Fibroblast of skin of abdomen (primary cell): ENCODE data around the gene PNMA8A.

Experiments
- DNase-seq: peaks from one replicate; pipeline ENCODE4 v3.0.0-alpha.2; 2013

PNMA8A gene

GRCh38 chr19:46426506-46427162 lies 44.7 kb downstream of the PNMA8A start:
- peak; percentile 79 for DNase-seq

- DNase-seq: no peak
These were observed 45.3 kb downstream of the PNMA8A start for GRCh38 chr19:46426035-46426505.

- DNase-seq: no peak
These were observed 48.2 kb downstream of the PNMA8A start for GRCh38 chr19:46423188-46423587.

GRCh38 chr19:46422344-46422743 lies 49.0 kb downstream of the PNMA8A start:
- no peak for DNase-seq

GRCh38 chr19:46420056-46420455 lies 51.3 kb downstream of the PNMA8A start:
- no peak for DNase-seq
